ENCODE measurements around the gene SLAMF6.
"Not testable (repeated sequence)": the region's sequence is repeated elsewhere in the genome, so short reads cannot be mapped to it uniquely, and the experiment has no call there.

Gene SLAMF6

DNA sequence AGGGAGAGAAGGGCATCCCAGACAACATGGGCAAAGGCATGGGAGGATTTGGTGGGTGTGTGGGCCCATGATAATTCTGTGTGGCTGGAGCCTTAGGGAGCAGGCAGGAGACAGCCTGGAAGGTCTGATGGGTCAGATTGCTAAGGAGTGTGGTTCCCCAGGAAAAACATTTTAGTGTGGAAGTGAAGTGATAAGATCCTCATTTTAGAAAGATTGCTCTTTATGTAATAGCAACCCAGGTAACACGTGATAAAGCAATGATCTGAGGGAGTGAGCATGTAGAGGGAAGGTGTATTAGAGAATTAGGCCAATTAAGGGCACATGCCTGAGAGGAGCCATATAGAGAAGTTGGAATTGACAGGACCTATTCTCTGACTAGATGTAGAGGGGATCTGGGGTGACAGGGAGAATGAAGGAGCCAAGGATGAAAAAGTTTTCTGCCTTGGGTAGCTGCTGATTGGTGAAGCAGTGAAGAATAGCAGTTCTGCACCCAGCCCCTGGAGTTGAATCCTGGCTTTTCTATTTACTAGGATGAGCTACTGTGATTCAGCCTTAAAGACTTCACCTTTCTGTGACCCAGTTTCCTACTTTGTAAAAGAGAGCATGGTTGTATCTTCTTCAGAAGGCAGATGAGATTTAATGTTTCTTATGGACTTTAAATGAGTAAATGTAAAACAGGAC is 18.7 kb upstream of the SLAMF6 start:
- Histone ChIP-seq H3K9me3 (ENCODE audit: control insufficient read depth, low read depth, low read length) (no peaks in the 10 kb centered on the region), H3K4me1 (ENCODE audit: control insufficient read depth, low read depth, low read length) (no peaks in the 10 kb centered on the region), H3K9ac (ENCODE audit: low read length) (no peak overlapping the region), H3K36me3 (ENCODE audit: control insufficient read depth, low read depth, low read length) (no peaks in the 10 kb centered on the region), H3K4me3 (ENCODE audit: low read length) (no peak overlapping the region), H3K27ac (ENCODE audit: low read length) (no peak overlapping the region), H3K27me3 (ENCODE audit: control insufficient read depth, insufficient read depth, low read length) (no peaks in the 10 kb centered on the region)

DNA sequence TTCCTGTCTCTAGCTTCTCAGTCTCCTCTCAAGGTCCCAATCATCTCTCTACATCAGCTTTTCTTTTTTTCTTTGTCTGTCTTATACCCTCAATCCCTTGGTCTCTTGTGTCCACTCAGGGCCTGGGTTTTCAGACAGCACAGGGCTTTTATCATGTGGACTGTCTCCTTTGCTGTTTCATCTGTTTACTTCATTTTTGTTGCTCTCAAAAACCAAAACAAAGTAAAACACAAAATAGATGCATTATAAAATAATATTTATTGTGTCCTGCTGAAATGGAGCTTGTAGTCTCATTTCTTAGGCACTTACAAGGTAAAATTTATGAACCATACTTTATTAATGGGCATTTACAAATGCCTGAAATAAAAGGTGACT is 17.8 kb upstream of the SLAMF6 start:
- Histone ChIP-seq H3K4me1 (ENCODE audit: control insufficient read depth, low read depth, low read length) (no peaks in the 10 kb centered on the region), H3K9me3 (ENCODE audit: control insufficient read depth, low read depth, low read length) (no peaks in the 10 kb centered on the region), H3K9ac (ENCODE audit: low read length) (no peak overlapping the region), H3K27me3 (ENCODE audit: control insufficient read depth, insufficient read depth, low read length) (no peaks in the 10 kb centered on the region), H3K4me3 (ENCODE audit: low read length) (no peak overlapping the region), H3K27ac (ENCODE audit: low read length) (no peak overlapping the region), H3K36me3 (ENCODE audit: control insufficient read depth, low read depth, low read length) (no peaks in the 10 kb centered on the region)

- Histone ChIP-seq H3K4me1 (ENCODE audit: control insufficient read depth, low read depth, low read length) (no peaks in the 10 kb centered on the region), H3K27ac (ENCODE audit: low read length) (no peak overlapping the region), H3K27me3 (ENCODE audit: control insufficient read depth, insufficient read depth, low read length) (no peaks in the 10 kb centered on the region), H3K36me3 (ENCODE audit: control insufficient read depth, low read depth, low read length) (no peaks in the 10 kb centered on the region), H3K4me3 (ENCODE audit: low read length) (no peak overlapping the region), H3K9me3 (ENCODE audit: control insufficient read depth, low read depth, low read length) (no peaks in the 10 kb centered on the region), H3K9ac (ENCODE audit: low read length) (no peak overlapping the region)
Observed at GRCh38 chr1:160539990-160540858, 17.2 kb upstream of the SLAMF6 start.

- Histone ChIP-seq H3K36me3 (ENCODE audit: control insufficient read depth, low read depth, low read length) (no peaks in the 10 kb centered on the region), H3K27ac (ENCODE audit: low read length) (no peak overlapping the region), H3K9ac (ENCODE audit: low read length) (no peak overlapping the region), H3K27me3 (ENCODE audit: control insufficient read depth, insufficient read depth, low read length) (no peaks in the 10 kb centered on the region), H3K4me3 (ENCODE audit: low read length) (no peak overlapping the region), H3K4me1 (ENCODE audit: control insufficient read depth, low read depth, low read length) (no peaks in the 10 kb centered on the region), H3K9me3 (ENCODE audit: control insufficient read depth, low read depth, low read length) (no peaks in the 10 kb centered on the region)
Observed at GRCh38 chr1:160539684-160539989, 16.6 kb upstream of the SLAMF6 start.

DNA sequence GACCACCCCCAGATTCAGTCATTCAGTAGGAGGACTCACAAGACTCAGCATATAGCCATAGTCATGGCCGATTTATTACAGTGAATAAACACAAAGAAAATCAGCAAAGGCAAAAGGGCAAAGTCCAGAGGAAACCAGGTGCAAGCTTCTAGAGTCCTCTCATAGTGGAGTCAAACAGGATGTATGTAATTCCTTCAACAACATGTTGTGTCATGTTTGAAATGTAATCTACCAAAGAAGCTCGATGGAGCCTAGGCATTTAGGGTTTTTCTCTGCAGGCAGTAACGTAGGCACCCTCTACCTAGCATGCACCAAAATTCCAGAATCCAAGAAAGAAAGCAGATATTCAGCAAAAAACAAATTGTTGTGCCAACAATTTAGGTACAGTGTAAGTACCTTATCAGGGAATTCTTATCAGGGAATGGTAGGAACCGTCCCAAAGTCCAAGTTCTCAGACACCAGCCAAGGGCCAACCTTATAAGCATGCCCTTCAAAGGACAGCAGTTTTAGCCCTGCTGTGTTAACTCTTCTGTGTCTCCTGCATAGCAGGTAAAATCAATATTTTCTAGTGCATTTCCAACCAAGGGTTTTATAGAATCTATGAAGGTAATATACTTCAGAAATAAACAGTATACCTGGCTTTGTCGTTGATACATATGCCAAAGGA is 16.1 kb upstream of the SLAMF6 start:
- Histone ChIP-seq H3K9me3 (ENCODE audit: control insufficient read depth, low read depth, low read length) (no peaks in the 10 kb centered on the region), H3K4me3 (ENCODE audit: low read length) (no peak overlapping the region), H3K9ac (ENCODE audit: low read length) (no peak overlapping the region), H3K27ac (ENCODE audit: low read length) (no peak overlapping the region), H3K36me3 (ENCODE audit: control insufficient read depth, low read depth, low read length) (no peaks in the 10 kb centered on the region), H3K4me1 (ENCODE audit: control insufficient read depth, low read depth, low read length) (no peaks in the 10 kb centered on the region), H3K27me3 (ENCODE audit: control insufficient read depth, insufficient read depth, low read length) (no peaks in the 10 kb centered on the region)

DNA sequence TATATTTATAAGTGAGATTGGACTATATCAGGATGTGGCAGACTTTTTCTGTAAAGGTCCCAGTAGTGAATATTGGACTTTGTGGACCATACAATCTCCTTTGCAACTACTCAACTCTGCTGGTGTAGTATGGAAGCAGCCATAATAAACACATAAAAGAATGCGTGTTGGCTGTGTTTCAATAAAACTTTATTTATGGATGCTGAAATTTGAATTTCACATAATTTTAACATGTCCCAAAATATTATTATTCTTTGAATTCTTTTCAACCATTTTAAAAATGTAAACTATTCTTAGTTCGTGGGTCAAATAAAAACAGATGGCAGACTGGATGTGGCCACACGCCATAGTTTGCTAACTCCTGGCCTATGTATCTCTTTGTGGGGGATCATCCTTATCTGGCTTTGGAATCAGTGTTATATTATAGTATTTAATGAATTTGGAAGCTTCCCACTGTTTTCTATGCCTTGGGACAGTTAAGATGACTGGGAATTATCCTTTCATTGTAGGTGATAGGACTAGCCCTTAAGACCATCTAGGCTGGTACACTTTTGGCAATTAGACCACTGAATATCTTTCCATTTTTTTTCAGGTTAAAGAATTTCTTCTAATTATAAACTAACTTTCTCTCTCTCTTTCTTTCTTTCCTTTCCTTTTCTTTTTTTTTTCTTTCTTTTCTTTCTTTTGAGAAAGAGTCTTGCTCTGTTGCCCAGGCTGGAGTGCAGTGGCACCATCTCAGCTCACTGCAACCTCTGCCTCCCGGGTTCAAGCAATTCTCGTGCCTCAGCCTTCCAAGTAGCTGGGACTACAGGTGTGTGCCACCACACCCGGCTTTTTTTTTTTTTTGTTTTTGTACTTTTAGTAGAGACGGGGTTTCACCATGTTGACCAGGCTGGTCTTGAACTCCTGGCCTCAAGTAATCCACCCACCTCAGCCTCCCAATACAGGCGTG is 14.9 kb upstream of the SLAMF6 start:
- H3K9ac ChIP-seq (ENCODE audit: low read length): no peak overlapping the region
- H3K9me3 ChIP-seq (ENCODE audit: control insufficient read depth, low read depth, low read length): no peaks in the 10 kb centered on the region
- no peaks in the 10 kb centered on the region for H3K36me3 ChIP-seq (ENCODE audit: control insufficient read depth, low read depth, low read length)
- no peaks in the 10 kb centered on the region for H3K27me3 ChIP-seq (ENCODE audit: control insufficient read depth, insufficient read depth, low read length)
- H3K27ac ChIP-seq (ENCODE audit: low read length): no peak overlapping the region
- H3K4me1 ChIP-seq (ENCODE audit: control insufficient read depth, low read depth, low read length): no peaks in the 10 kb centered on the region
- no peak overlapping the region for H3K4me3 ChIP-seq (ENCODE audit: low read length)

GRCh38 chr1:160534823-160535605 is 12.0 kb upstream of the SLAMF6 start:
- H3K27me3 ChIP-seq (ENCODE audit: control insufficient read depth, insufficient read depth, low read length): no peaks in the 10 kb centered on the region
- no peaks in the 10 kb centered on the region for H3K4me1 ChIP-seq (ENCODE audit: control insufficient read depth, low read depth, low read length)
- H3K9me3 ChIP-seq (ENCODE audit: control insufficient read depth, low read depth, low read length): no peaks in the 10 kb centered on the region
- no peaks in the 10 kb centered on the region for H3K36me3 ChIP-seq (ENCODE audit: control insufficient read depth, low read depth, low read length)
- no peak overlapping the region for H3K4me3 ChIP-seq (ENCODE audit: low read length)
- H3K27ac ChIP-seq (ENCODE audit: low read length): no peak overlapping the region
- H3K9ac ChIP-seq (ENCODE audit: low read length): no peak overlapping the region

DNA sequence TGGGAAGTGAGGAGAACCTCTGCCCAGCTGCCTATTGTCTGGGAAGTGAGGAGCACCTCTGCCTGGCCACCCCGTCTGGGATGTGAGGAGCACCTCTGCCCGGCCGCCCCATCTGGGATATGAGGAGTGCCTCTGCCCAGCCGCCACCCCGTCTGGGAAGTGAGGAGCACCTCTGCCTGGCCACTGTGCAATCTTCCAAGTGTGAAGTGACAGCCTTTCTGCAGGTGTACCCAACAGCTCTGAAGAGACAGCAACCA is 9.4 kb upstream of the SLAMF6 start:
- H3K27ac ChIP-seq (ENCODE audit: low read length); H3K9ac ChIP-seq (ENCODE audit: low read length); H3K4me1 ChIP-seq (ENCODE audit: control insufficient read depth, low read depth, low read length); H3K4me3 ChIP-seq (ENCODE audit: low read length); H3K36me3 ChIP-seq (ENCODE audit: control insufficient read depth, low read depth, low read length); H3K27me3 ChIP-seq (ENCODE audit: control insufficient read depth, insufficient read depth, low read length); H3K9me3 ChIP-seq (ENCODE audit: control insufficient read depth, low read depth, low read length): not testable (repeated sequence)

GRCh38 chr1:160531809-160532556 is 8.9 kb upstream of the SLAMF6 start:
- H3K27me3 ChIP-seq (ENCODE audit: control insufficient read depth, insufficient read depth, low read length); H3K27ac ChIP-seq (ENCODE audit: low read length); H3K4me3 ChIP-seq (ENCODE audit: low read length); H3K9ac ChIP-seq (ENCODE audit: low read length); H3K9me3 ChIP-seq (ENCODE audit: control insufficient read depth, low read depth, low read length); H3K36me3 ChIP-seq (ENCODE audit: control insufficient read depth, low read depth, low read length); H3K4me1 ChIP-seq (ENCODE audit: control insufficient read depth, low read depth, low read length): not testable (repeated sequence)

GRCh38 chr1:160529401-160529952 is 6.4 kb upstream of the SLAMF6 start:
- not testable (repeated sequence) for H3K4me1 ChIP-seq (ENCODE audit: control insufficient read depth, low read depth, low read length); H3K9me3 ChIP-seq (ENCODE audit: control insufficient read depth, low read depth, low read length); H3K27me3 ChIP-seq (ENCODE audit: control insufficient read depth, insufficient read depth, low read length); H3K36me3 ChIP-seq (ENCODE audit: control insufficient read depth, low read depth, low read length); H3K4me3 ChIP-seq (ENCODE audit: low read length); H3K9ac ChIP-seq (ENCODE audit: low read length); H3K27ac ChIP-seq (ENCODE audit: low read length)

Measured in iPS-18a (cell line).